ENCODE results near the gene MYO15A. TPM values are rescaled to one million over a fixed set of nuclear protein-coding genes. Genes with fewer than 3 reads are reported as not detected.

MYO15A gene, protein sequence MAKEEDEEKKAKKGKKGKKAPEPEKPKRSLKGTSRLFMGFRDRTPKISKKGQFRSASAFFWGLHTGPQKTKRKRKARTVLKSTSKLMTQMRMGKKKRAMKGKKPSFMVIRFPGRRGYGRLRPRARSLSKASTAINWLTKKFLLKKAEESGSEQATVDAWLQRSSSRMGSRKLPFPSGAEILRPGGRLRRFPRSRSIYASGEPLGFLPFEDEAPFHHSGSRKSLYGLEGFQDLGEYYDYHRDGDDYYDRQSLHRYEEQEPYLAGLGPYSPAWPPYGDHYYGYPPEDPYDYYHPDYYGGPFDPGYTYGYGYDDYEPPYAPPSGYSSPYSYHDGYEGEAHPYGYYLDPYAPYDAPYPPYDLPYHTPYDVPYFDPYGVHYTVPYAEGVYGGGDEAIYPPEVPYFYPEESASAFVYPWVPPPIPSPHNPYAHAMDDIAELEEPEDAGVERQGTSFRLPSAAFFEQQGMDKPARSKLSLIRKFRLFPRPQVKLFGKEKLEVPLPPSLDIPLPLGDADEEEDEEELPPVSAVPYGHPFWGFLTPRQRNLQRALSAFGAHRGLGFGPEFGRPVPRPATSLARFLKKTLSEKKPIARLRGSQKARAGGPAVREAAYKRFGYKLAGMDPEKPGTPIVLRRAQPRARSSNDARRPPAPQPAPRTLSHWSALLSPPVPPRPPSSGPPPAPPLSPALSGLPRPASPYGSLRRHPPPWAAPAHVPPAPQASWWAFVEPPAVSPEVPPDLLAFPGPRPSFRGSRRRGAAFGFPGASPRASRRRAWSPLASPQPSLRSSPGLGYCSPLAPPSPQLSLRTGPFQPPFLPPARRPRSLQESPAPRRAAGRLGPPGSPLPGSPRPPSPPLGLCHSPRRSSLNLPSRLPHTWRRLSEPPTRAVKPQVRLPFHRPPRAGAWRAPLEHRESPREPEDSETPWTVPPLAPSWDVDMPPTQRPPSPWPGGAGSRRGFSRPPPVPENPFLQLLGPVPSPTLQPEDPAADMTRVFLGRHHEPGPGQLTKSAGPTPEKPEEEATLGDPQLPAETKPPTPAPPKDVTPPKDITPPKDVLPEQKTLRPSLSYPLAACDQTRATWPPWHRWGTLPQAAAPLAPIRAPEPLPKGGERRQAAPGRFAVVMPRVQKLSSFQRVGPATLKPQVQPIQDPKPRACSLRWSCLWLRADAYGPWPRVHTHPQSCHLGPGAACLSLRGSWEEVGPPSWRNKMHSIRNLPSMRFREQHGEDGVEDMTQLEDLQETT (N-terminal part only)
- 1 to 10 TPM in 5 of 8 experiments, under 1 TPM in 3; 0.14 to 4.9 (median 1.2) TPM for total RNA-seq

DNA sequence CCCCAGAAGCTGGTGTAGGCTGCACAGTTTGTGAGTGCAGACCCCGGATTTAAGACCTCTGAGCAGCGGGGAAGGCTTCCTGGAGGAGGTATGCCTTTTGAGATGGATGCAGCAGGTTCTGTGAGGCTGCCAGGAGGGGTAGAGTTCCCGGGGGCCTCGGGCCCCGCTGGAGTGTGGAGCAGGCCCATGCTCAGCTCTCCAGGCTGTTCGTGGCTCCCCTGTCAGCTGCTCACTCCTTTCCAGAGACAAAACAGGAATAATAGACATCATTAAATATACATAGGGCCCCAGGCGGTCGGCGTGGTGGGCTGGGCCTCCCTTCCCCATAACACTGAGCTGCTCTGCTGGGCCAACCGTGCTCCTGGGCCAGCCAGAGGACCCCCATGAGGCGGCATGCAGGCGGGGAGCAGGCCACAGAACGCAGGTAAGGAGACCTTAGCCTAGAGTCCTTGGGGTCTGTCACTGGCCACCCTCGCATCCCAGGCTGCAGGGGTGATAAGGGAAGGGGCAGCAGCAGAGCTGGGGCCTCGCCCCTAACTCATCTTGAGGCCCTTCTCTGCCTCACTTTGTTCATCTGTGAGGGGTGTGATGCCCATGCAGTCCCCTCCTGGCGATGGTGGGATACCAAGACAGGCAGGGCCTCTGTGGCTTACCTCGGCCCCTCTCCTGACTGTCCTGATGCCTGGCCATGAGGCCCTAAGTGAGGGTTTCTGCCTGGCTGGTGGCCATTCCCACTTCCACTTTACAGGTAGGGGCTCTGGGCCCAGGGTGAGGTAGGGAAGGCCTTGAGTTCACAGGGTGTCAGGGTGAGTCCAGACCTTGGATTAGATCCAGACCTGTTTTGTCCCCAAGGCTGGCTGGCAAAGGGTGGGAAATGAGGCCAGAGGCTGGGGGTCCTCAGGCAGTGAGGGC lies at the start of gene MYO15A:
Gene MYO15A, plus strand, starts transcription at position 356 of the 912 bp plus-strand sequence. CDS start 10,045 bp downstream, outside the sequence.
- ATAC-seq (replicated peaks in 6 of 8): peak; percentile 14 to 70 (median 62)
- Histone ChIP-seq H3K4me3 (no peak within 1 kb of the TSS), H3K4me1 (replicated peaks in 1 of 2) (peaks cover 0 to 7% of the 10 kb centered on the region in 2 donors), H3K27ac (peak within 1 kb of the TSS in 1 of 2 donors; percentile 10)
- WGBS, 10 experiments: 0 to 100% (median 64%) methylated on average over 1 to 6 of the region's 17 CpGs; no CpG with 5 or more reads in 4 of the 10 experiments
- in situ Hi-C loops (cut with MboI; ENCODE audit: low pct_unique_long_range_greater_than_20kb in 2 of 9, low sequenced_read_pairs in 9 of 9, unreplicated experiment in 9 of 9): no loop called here

DNA sequence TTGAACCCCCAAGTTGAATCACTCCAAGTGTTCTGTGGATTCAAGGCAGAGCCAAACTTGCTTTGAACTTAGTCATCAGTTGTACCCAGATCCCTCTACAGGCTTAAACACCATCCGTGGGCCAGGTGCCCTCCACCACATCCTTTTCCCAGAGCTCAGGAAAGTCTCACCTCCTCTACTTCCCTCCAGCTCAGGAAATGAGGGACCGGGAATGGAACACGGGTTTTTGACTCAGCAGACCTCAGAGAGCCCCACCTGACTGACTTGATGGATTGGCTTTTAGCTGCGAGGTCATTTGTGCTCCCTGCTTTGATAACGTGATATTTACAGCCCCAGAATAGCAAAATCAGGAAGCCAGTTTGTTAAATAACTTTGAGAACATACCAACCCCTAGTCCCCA lies 49.3 kb upstream of the MYO15A start:
- Histone ChIP-seq H3K27ac (no peak overlapping the region), H3K4me1 (replicated peaks in 1 of 2) (no peaks in the 10 kb centered on the region), H3K4me3 (no peak overlapping the region)
- in situ Hi-C loops (cut with MboI; ENCODE audit: low pct_unique_long_range_greater_than_20kb in 2 of 9, low sequenced_read_pairs in 9 of 9, unreplicated experiment in 9 of 9): no loop called here
- no peak for ATAC-seq (replicated peaks in 6 of 8)
- WGBS, 10 experiments: 75 to 100% (median 91%) methylated on average over 1 to 3 of the region's 5 CpGs; no CpG with 5 or more reads in 2 of the 10 experiments

DNA sequence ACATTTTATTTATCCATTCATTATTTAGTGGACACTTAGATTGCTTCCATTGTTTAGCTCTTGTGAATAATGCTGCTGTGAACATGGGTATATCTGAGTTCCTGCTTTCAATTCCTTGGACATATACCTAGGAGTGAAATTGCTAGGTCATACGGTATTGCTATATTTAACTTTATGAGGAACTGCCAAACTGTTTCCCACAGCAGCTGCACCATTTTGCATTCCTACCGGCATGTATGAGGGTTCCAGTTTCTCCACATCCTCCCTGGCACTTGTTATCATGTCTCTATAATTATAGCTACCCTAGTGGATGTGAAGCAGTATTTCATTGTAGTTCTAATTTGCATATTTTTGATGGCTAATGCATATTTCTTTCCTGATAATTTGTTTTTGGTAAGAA lies 44.5 kb upstream of the MYO15A start:
- no peak overlapping the region for H3K27ac ChIP-seq
- no peaks in the 10 kb centered on the region for H3K4me1 ChIP-seq (replicated peaks in 1 of 2)
- in situ Hi-C loops (cut with MboI; ENCODE audit: low pct_unique_long_range_greater_than_20kb in 2 of 9, low sequenced_read_pairs in 9 of 9, unreplicated experiment in 9 of 9): no loop called here
- ATAC-seq (replicated peaks in 6 of 8): no peak
- H3K4me3 ChIP-seq: no peak overlapping the region
- WGBS, 10 experiments: 61 to 100% (median 100%) methylated on average over 1 to 2 of the region's 2 CpGs; no CpG with 5 or more reads in 3 of the 10 experiments

DNA sequence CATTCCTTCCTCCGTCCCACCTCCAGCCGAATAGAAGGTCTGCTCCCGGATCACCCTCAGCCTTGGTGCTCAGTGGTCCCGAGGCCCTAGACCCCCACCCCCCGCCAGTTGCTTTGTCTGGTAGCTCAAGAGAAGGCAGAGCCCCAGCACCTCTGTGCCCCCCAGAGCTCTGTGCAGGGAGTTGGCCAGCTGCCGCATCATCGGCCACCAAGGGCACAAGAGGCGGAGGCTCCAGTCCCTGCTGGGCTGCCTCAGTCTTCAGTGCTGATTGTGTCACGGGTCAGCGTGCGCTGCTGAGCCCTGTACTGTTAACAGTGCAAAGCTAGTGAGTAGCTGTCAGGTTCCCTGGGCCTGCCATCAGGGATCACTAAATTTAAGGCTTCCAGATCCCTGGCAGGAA lies 43.0 kb upstream of the MYO15A start:
- Histone ChIP-seq H3K27ac (no peak overlapping the region), H3K4me3 (no peak overlapping the region), H3K4me1 (replicated peaks in 1 of 2) (no peaks in the 10 kb centered on the region)
- in situ Hi-C loops (cut with MboI; ENCODE audit: low pct_unique_long_range_greater_than_20kb in 2 of 9, low sequenced_read_pairs in 9 of 9, unreplicated experiment in 9 of 9): no loop called here
- ATAC-seq (replicated peaks in 6 of 8): no peak
- WGBS, 10 experiments: 88 to 100% (median 100%) methylated on average over 1 to 5 of the region's 11 CpGs; no CpG with 5 or more reads in 3 of the 10 experiments

DNA sequence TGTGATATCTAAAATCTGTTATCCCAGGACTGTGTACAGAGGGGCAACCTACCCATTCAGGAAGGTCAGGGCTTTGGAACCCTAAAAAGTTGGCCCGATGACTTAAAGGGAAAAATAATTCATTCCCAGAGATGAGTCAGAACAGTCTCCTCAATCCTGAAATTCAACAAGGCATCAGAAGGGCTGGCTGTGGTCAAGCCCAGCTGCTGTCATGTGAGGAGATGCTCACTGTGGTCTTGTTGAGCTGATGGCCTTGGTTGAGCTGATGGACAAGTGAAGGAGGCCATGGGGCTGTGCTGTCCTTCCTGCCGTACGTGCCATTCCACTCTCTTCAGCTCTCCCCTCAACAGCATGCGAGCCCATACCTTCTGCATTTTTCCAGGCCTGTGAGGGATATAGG lies 41.7 kb upstream of the MYO15A start:
- no peak for ATAC-seq (replicated peaks in 6 of 8)
- H3K4me1 ChIP-seq (replicated peaks in 1 of 2): peaks cover 0 to 3% of the 10 kb centered on the region in 2 donors
- WGBS, 10 experiments: 81 to 100% (median 98%) methylated on average over 1 to 4 of the region's 4 CpGs; no CpG with 5 or more reads in 4 of the 10 experiments
- in situ Hi-C loops (cut with MboI; ENCODE audit: low pct_unique_long_range_greater_than_20kb in 2 of 9, low sequenced_read_pairs in 9 of 9, unreplicated experiment in 9 of 9): no loop called here
- no peak overlapping the region for H3K27ac ChIP-seq
- H3K4me3 ChIP-seq: no peak overlapping the region

DNA sequence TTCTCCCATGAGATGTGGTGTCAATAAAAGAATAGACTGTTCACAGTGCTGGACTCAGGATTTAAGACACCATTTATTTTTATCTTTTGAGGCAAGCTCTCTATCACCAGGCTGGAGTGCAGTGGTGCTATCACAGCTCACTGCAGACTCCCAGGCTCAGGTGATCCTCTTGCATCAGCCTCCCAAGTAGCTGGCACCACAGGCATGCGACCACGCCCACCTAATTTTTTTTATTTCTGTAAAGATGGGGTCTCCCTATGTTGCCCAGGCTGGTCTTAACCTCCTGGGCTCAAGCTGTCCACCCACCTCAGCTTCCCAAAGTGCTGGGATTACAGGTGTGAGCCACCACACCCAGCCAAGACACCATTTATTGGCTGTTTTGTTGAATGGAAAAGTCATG lies 39.5 kb upstream of the MYO15A start:
- Histone ChIP-seq H3K4me3 (no peak overlapping the region), H3K27ac (no peak overlapping the region), H3K4me1 (replicated peaks in 1 of 2) (peaks cover 0 to 3% of the 10 kb centered on the region in 2 donors)
- WGBS, 10 experiments: 94 to 100% (median 100%) methylated on average over 2 of the region's 2 CpGs; no CpG with 5 or more reads in 6 of the 10 experiments
- peak in 2 of 8 experiments; percentile 31 to 33 for ATAC-seq (replicated peaks in 6 of 8)
- in situ Hi-C loops (cut with MboI; ENCODE audit: low pct_unique_long_range_greater_than_20kb in 2 of 9, low sequenced_read_pairs in 9 of 9, unreplicated experiment in 9 of 9): no loop called here

DNA sequence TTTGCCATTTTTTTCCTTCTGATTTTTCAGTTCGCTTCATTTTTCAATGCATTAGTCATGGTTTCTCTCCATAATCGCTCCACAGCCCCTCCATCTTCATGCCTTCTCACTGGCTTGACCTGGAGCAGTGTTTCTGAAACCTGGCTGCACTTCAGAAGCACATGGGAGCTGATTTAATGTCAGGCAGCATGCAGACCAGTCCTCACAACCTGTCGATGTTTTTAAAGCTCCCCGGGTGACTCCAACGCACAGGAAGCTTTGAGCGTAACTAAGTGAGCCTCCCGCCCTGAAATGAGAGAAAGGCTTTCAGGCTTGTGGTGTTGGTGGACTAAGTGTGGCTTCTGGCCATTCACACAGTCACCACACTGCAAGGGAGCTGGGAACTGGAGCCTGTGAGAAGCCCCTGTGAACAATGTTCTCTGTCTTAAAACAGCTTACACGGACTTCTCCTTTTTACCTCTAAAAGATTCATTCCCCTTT lies 37.7 kb upstream of the MYO15A start:
- peak; percentile 34 to 75 (median 57) for ATAC-seq (replicated peaks in 6 of 8)
- H3K4me3 ChIP-seq: no peak overlapping the region
- WGBS, 10 experiments: 0 to 100% (median 33%) methylated on average over 1 to 8 of the region's 8 CpGs
- no peak overlapping the region for H3K27ac ChIP-seq
- H3K4me1 ChIP-seq (replicated peaks in 1 of 2): peaks cover 0 to 3% of the 10 kb centered on the region in 2 donors
- in situ Hi-C loops (cut with MboI; ENCODE audit: low pct_unique_long_range_greater_than_20kb in 2 of 9, low sequenced_read_pairs in 9 of 9, unreplicated experiment in 9 of 9): no loop called here

DNA sequence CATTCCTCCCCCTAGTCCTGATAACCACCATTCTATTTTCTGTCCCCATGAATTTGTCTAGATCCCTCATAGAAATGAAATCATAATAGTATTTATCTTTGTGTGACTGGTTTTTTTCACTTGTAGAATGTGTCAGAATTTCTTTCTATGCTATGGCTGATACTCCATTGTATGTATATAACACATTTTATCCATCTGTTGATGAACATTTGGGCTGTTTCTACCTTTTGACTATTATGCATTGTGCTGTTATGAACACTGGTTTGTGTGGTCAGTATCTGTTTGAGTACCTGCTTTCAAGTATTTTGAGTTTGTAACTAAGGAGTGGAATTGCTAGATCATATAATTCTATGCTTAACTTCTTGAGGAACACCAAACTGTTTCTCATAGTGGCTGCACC lies 36.8 kb upstream of the MYO15A start:
- in situ Hi-C loops (cut with MboI; ENCODE audit: low pct_unique_long_range_greater_than_20kb in 2 of 9, low sequenced_read_pairs in 9 of 9, unreplicated experiment in 9 of 9): no loop called here
- no peak for ATAC-seq (replicated peaks in 6 of 8)
- H3K4me3 ChIP-seq: no peak overlapping the region
- no peak overlapping the region for H3K27ac ChIP-seq
- peaks cover 0 to 3% of the 10 kb centered on the region in 2 donors for H3K4me1 ChIP-seq (replicated peaks in 1 of 2)

DNA sequence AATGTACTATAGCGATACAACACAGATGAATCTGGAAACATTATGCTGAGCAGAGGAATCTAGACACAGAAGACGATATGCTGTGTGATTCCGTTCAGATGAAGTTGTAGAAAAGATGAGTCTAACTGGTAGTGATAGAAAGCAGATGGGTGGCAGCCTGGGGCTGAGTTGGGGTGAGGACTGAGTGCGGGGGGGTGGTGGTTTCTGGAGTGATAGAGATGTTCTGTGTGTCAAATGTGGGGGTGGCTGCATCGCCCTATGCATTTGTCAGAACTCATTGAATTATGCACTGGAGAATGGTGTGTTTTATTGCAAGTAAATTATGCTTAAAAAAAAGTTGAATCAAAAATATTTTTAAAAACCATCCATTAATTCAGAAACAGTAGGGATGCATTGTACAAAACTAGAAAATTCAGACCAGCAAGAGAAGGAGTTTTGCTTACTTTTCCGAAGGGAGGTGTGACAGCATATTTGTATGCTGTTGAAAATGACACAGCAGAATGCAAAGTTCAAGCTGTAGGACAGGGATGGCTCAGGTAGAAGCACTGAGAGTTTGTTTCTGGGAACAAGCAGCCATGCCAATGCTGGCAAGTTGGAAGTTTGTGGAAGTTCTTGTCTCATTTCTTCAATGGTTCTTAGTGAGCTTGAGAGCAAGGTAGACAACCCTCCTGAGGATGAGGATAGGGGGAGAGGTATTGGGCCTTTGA lies 33.8 kb upstream of the MYO15A start:
- Histone ChIP-seq H3K4me3 (no peak overlapping the region), H3K4me1 (replicated peaks in 1 of 2) (peaks cover 0 to 3% of the 10 kb centered on the region in 2 donors), H3K27ac (no peak overlapping the region)
- ATAC-seq (replicated peaks in 6 of 8): peak in 2 of 8 experiments; percentile 44 to 45
- in situ Hi-C loops (cut with MboI; ENCODE audit: low pct_unique_long_range_greater_than_20kb in 2 of 9, low sequenced_read_pairs in 9 of 9, unreplicated experiment in 9 of 9): no loop called here
- 10 to 100% (median 77%) methylated on average over 1 to 4 of the region's 6 CpGs; no CpG with 5 or more reads in 2 of the 10 experiments for WGBS, 10 experiments

DNA sequence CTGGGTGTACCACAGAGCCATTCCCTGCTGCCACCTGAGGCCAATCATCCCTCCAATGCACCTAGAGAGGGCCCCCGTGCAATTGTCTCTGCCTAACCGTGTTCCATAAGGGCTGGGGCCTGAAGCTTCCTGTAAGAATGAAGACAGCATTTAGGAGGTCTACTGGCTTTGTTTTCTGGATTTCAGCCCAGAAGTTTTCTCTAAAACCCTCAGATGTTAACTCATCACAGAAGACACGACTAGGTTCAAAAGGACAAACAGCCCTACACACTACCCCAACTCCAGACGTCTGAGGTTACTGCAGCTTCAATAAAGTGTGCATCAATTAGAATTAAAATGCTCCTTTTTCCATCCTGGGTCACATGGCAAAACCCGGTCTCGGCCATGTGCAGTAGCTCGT lies 31.6 kb upstream of the MYO15A start:
- H3K27ac ChIP-seq: no peak overlapping the region
- in situ Hi-C loops (cut with MboI; ENCODE audit: low pct_unique_long_range_greater_than_20kb in 2 of 9, low sequenced_read_pairs in 9 of 9, unreplicated experiment in 9 of 9): no loop called here
- 40 to 100% (median 68%) methylated on average over 1 to 7 of the region's 7 CpGs; no CpG with 5 or more reads in 3 of the 10 experiments for WGBS, 10 experiments
- no peak overlapping the region for H3K4me3 ChIP-seq
- H3K4me1 ChIP-seq (replicated peaks in 1 of 2): no peaks in the 10 kb centered on the region
- no peak for ATAC-seq (replicated peaks in 6 of 8)

DNA sequence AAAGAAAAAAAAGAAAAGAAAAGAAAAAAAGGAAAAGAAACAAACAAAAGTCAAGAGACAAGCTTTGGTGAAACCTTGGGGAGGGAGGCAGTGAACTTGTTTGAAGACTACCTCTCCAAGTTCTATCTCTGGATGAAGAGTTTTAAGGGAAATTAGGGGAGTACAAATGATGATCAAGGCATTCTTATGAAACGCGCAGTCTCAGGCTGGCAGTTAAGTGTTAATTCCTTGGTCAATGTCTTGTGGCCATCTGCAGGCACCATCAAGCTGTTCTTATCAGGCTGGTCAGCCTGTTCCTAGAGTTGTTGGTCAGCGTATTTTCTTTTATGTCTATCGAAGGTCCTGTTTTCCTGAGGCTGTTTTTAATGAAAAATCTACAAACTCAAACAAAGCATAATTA lies 29.0 kb upstream of the MYO15A start:
- Histone ChIP-seq H3K4me3 (no peak overlapping the region), H3K4me1 (replicated peaks in 1 of 2) (no peaks in the 10 kb centered on the region), H3K27ac (no peak overlapping the region)
- WGBS, 10 experiments: 49 to 97% (median 74%) methylated on average over 3 to 4 of the region's 4 CpGs
- no peak for ATAC-seq (replicated peaks in 6 of 8)
- in situ Hi-C loops (cut with MboI; ENCODE audit: low pct_unique_long_range_greater_than_20kb in 2 of 9, low sequenced_read_pairs in 9 of 9, unreplicated experiment in 9 of 9): no loop called here
